Mucosa of descending colon (tissue), 3 donors: ENCODE data around the gene SMARCAD1. TPM values are rescaled to one million over a fixed set of nuclear protein-coding genes. Genes with fewer than 3 reads are reported as not detected.

Experiments
- ATAC-seq: fragments of 200-7000 bp; cut with Tn5 transposase; one replicate; pipeline ENCODE4 v1.9.1; 2020; ENCODE audit warnings: mild to moderate bottlenecking, moderate library complexity
- DNase-seq, 3 donors: peaks; one replicate each; pipeline ENCODE4 v3.0.0-alpha.2; 2020
- H3K36me3 ChIP-seq: fragments of 200-600 bp; one replicate; pipeline ENCODE4 v1.8.0; 2021; ENCODE audit warnings: low read depth, mild to moderate bottlenecking
- H3K4me1 ChIP-seq: fragments of 200-600 bp; one replicate; pipeline ENCODE4 v1.8.0; 2021; ENCODE audit warnings: low read depth, mild to moderate bottlenecking
- H3K4me3 ChIP-seq: fragments of 200-600 bp; one replicate; pipeline ENCODE4 v1.8.0; 2021; ENCODE audit warnings: mild to moderate bottlenecking
- H3K9me3 ChIP-seq: fragments of 200-600 bp; one replicate; pipeline ENCODE4 v1.8.0; 2021; ENCODE audit warnings: mild to moderate bottlenecking
- intact Hi-C, 2 donors: fragments of 100-400 bp; cut with DNase I in 1 of 2; cut with micrococcal nuclease in 1 of 2; formaldehyde crosslinking; loops; one replicate each; pipeline versions ENCODE4 v1.11.0 to v1.11.1; 2022; cut with DNase I, micrococcal nuclease
- total RNA-seq, 3 donors: library from RNA; stranded (reverse); fragmentation: NEBNext Ultra II Directional in 2 of 3; extraction: Animal tissue kit (Norgen Biotek cat#: 25700) in 2 of 3; gene quantifications; one replicate each; pipeline versions ENCODE4 v1.2.1 to v1.2.4, GENCODE V29; 2021 to 2023
- TF ChIP-seq, protein P1 (sequence below): fragments of 200-600 bp; IDR thresholded peaks from one replicate; pipeline ENCODE4 v1.8.0; 2022; ENCODE audit warnings: antibody characterized with exemption, mild to moderate bottlenecking
- donor health status: DM: no; HTN: no; CAD: no; lungs with moderate emphysema.
- donor health status: DM: no; HTN: no; CAD: no.
- donor health status: DM: no; HTN: yes; CAD: no.

The SMARCAD1 gene
- total RNA-seq, 3 donors from 2014 or later, result 19.5 to 21.5 (median 21.0) TPM

DNA sequence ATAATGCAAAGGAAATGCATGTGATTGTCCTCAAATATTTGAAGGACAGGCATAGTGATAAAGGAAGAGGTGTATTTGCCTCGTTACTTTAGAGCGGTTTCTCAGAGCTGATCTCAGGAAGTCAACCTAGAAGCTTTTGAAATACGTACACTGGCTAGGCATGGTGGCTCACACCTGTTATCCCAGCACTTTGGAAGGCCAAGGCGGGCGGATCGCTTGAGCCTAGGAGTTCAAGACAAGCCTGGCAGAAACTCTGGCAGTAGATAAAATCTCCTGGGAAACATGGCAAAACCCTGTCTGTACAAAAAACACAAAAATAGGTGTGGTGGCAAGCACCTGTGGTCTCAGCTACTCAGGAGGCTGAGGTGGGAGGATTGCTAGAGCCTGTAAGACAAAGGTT is 24.9 kb downstream of the SMARCAD1 start:
- H3K9me3 ChIP-seq, result no peaks in the 10 kb centered on the region
- TF ChIP-seq, protein P1, sequence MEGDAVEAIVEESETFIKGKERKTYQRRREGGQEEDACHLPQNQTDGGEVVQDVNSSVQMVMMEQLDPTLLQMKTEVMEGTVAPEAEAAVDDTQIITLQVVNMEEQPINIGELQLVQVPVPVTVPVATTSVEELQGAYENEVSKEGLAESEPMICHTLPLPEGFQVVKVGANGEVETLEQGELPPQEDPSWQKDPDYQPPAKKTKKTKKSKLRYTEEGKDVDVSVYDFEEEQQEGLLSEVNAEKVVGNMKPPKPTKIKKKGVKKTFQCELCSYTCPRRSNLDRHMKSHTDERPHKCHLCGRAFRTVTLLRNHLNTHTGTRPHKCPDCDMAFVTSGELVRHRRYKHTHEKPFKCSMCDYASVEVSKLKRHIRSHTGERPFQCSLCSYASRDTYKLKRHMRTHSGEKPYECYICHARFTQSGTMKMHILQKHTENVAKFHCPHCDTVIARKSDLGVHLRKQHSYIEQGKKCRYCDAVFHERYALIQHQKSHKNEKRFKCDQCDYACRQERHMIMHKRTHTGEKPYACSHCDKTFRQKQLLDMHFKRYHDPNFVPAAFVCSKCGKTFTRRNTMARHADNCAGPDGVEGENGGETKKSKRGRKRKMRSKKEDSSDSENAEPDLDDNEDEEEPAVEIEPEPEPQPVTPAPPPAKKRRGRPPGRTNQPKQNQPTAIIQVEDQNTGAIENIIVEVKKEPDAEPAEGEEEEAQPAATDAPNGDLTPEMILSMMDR, result no peak
- H3K4me3 ChIP-seq, result no peak overlapping the region
- H3K36me3 ChIP-seq, result no peaks in the 10 kb centered on the region
- no peak for DNase-seq
- H3K4me1 ChIP-seq, result no peaks in the 10 kb centered on the region
- intact Hi-C loops, result no loop called here
- ATAC-seq, result no peak

DNA sequence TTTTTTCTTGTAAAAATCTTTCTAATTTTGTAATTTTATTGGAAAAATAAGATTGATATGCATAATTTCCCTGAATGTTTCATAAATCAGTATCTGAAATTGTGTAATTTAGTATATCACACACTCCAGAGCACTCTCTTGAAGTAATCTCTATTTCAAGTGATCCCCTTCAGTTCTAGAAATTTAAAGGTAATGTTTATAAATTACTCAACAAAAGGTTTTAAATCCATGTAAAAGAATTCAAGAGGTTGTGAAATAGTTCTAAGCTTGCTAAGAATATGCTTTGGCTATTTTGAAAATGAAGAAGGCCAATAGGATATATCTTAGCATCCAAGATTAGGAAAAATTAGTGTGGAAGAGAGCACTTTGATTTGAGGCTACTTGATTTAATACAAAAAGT is 28.2 kb downstream of the SMARCAD1 start:
- intact Hi-C loops, result no loop called here

GRCh38 chr4:94237271-94237670 is 29.6 kb downstream of the SMARCAD1 start:
- no peak overlapping the region for H3K4me3 ChIP-seq
- H3K4me1 ChIP-seq, result no peaks in the 10 kb centered on the region
- no peaks in the 10 kb centered on the region for H3K9me3 ChIP-seq
- DNase-seq (no peak), ATAC-seq (no peak)
- no peaks in the 10 kb centered on the region for H3K36me3 ChIP-seq
- TF ChIP-seq, protein P1, result no peak
- intact Hi-C loops, result no loop called here

More for the DNA sequence above, 28.2 kb downstream of the SMARCAD1 start:
- DNase-seq (no peak), ATAC-seq (no peak)
- H3K9me3 ChIP-seq, result no peaks in the 10 kb centered on the region
- H3K36me3 ChIP-seq, result no peaks in the 10 kb centered on the region
- H3K4me3 ChIP-seq, result no peak overlapping the region
- TF ChIP-seq, protein P1, result no peak
- H3K4me1 ChIP-seq, result no peaks in the 10 kb centered on the region

GRCh38 chr4:94238160-94238559 is 30.5 kb downstream of the SMARCAD1 start:
- intact Hi-C loops, result no loop called here
- TF ChIP-seq, protein P1, result no peak
- Histone ChIP-seq H3K36me3 (no peaks in the 10 kb centered on the region), H3K9me3 (no peaks in the 10 kb centered on the region), H3K4me1 (no peaks in the 10 kb centered on the region), H3K4me3 (no peak overlapping the region)
- DNase-seq (no peak), ATAC-seq (no peak)

DNA sequence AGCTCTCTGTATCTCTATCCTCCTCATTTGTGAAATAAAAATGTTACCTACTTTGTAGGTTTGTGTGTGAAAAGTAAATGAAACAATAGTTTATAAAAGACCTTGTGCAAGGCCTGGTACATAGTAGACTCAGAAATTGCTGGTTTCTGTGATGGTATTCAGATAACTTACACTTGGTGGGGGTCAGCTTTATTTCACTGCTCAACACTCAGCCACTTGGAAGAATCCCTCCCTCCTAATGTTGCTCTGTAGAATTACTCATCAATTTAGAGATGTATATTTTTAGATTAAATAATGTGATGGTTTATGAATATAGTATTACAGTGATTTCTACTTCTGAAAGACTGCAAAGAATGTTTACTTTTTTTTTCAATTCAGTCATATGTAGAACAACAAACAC is 32.7 kb downstream of the SMARCAD1 start:
- TF ChIP-seq, protein P1, result no peak
- intact Hi-C loops, result no loop called here

More for the DNA sequence above, 32.7 kb downstream of the SMARCAD1 start:
- H3K9me3 ChIP-seq, result no peaks in the 10 kb centered on the region
- H3K36me3 ChIP-seq, result no peaks in the 10 kb centered on the region
- H3K4me1 ChIP-seq, result no peaks in the 10 kb centered on the region
- H3K4me3 ChIP-seq, result no peak overlapping the region
- DNase-seq, result no peak
- no peak for ATAC-seq
